Measurements from ENCODE around the gene TBX21.
"Not testable (repeated sequence)": the region's sequence is repeated elsewhere in the genome, so short reads cannot be mapped to it uniquely, and the experiment has no call there.

TBX21 gene

GRCh38 chr17:47733674-47734410, 806 bp downstream of the TBX21 start:
- DNase-seq: no peak

- no peak for DNase-seq
Observed at GRCh38 chr17:47735139-47735464, 2.1 kb downstream of the TBX21 start.

DNA sequence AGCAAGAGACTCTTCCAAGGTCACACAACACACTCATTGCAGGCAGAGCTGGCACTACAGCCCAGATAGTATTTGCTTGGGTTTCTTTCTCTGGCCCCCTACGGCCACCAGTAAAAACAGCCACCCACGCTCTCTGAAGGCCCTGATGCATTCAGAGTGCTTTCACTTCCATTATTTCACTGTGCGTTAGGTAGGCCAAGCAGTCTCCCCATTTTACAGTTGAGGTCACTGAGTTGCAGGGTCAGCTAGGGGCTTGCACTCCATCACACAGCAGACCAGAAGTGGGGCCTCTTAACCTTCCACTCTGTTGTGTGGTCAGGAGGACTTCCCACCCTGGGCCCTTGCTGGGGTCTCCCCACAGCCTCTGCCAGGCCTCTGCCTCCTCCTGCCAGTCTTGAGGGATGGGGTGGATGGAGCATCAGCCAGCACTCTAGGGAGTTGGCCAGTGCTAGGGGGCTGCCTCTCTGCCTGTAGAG, 2.5 kb downstream of the TBX21 start:
- no peak for DNase-seq

DNA sequence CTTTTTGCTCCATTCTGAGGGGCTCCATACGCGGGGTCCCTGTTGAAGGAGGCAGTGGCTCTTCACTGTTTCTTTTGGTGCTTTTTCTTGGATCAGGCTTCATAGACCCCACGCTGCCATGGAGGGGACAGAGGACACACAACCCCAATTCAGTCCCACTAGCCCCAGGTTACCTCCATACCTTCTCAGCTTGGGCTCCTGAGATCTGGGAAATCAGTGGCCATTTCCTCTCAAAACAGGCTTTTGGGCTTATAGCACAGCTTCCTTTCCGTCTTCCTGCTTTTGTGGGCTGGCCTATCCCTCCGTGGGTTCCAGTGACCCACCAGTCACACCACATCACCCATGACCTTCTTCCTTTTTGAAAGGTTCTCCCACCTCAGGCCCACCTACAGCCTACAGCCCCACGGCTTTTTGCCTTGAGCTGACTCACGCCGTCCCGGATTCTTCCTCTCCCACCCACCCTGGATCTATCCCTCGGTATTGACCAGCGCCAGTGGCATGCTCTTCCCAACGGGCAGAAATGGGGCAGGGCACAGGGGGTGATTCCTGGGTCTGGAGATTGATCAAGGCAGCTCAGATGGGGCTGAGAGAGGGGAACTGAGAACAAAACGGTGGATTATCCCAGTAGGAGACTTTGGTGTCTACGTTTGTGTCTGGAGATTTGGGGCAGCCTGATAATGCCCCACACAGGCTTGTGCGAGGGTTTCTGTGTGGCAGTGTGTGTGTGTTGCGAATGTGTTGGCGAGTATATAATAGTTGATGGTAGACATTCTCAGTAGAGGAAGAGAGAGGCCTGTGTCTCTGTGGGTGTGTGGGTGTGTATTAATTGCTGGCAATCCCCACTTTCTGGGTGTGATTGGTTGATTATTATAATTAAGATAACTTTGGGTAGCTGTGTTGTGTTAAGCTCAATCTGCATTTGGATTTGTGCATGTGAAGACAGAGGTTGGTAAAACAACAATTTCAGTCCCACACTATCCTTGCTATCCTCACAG, 3.8 kb downstream of the TBX21 start:
- DNase-seq: no peak

- DNase-seq: no peak
Observed at GRCh38 chr17:47738178-47738577, 5.1 kb downstream of the TBX21 start.

- no peak for DNase-seq
Observed at GRCh38 chr17:47739150-47739549, 6.1 kb downstream of the TBX21 start.

GRCh38 chr17:47739945-47740344, 6.9 kb downstream of the TBX21 start:
- DNase-seq: not testable (repeated sequence)

- no peak for DNase-seq
Observed at GRCh38 chr17:47741109-47741792, 8.2 kb downstream of the TBX21 start.

GRCh38 chr17:47741793-47742145, 8.7 kb downstream of the TBX21 start:
- DNase-seq: no peak

DNA sequence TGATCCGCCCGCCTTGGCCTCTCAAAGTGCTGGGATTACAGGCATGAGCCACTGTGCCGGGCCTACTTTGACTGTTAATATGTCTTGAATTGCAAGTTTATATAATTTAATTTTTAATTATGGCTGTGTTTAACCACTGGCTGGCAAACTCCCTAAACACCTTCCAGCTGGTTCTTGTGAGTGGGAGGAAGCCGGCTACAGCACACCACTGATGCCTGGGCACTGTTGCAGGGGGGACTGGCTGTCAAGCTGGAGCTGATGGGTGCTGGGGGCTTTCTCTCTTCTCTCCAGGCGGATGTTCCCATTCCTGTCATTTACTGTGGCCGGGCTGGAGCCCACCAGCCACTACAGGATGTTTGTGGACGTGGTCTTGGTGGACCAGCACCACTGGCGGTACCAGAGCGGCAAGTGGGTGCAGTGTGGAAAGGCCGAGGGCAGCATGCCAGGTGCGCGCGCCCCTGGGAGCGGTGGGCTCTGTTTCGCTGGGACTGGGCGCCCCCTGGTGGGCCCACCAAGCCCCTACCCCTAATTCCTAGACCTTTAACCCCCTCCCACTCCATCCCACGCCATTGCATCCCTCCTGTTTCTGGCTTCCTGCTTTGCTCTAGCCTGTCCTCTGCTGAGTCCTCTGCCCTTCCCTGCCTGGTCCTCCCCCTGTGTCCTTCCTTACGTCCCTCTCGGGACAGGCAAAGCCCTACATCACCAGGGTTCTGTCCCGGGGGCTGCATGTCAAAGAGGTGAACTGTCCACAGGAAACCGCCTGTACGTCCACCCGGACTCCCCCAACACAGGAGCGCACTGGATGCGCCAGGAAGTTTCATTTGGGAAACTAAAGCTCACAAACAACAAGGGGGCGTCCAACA, 9.5 kb downstream of the TBX21 start:
- DNase-seq: no peak

DNA sequence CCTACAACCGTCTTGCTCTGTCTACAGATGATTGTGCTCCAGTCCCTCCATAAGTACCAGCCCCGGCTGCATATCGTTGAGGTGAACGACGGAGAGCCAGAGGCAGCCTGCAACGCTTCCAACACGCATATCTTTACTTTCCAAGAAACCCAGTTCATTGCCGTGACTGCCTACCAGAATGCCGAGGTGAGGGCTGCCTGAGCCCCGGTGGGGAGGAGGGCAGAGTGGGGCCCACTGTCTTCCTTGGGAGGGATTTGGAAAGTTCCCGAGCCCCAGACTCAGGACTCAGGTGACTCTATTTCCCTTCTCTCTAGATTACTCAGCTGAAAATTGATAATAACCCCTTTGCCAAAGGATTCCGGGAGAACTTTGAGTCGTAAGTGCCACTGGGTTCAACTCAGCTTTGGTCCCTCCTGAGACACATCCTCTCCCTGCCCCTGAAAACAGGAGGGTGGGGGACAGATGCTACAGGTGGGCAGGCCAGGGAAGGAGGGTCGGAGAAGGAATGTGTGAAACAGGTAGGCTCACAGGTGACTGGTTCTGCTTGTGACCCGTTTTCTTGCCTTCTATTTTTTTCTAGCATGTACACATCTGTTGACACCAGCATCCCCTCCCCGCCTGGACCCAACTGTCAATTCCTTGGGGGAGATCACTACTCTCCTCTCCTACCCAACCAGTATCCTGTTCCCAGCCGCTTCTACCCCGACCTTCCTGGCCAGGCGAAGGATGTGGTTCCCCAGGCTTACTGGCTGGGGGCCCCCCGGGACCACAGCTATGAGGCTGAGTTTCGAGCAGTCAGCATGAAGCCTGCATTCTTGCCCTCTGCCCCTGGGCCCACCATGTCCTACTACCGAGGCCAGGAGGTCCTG, 11.4 kb downstream of the TBX21 start:
- DNase-seq: no peak

DNA sequence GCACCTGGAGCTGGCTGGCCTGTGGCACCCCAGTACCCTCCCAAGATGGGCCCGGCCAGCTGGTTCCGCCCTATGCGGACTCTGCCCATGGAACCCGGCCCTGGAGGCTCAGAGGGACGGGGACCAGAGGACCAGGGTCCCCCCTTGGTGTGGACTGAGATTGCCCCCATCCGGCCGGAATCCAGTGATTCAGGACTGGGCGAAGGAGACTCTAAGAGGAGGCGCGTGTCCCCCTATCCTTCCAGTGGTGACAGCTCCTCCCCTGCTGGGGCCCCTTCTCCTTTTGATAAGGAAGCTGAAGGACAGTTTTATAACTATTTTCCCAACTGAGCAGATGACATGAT, 12.0 kb downstream of the TBX21 start:
- no peak for DNase-seq

- DNase-seq: no peak
Observed at GRCh38 chr17:47751471-47751870, 18.4 kb downstream of the TBX21 start.

DNA sequence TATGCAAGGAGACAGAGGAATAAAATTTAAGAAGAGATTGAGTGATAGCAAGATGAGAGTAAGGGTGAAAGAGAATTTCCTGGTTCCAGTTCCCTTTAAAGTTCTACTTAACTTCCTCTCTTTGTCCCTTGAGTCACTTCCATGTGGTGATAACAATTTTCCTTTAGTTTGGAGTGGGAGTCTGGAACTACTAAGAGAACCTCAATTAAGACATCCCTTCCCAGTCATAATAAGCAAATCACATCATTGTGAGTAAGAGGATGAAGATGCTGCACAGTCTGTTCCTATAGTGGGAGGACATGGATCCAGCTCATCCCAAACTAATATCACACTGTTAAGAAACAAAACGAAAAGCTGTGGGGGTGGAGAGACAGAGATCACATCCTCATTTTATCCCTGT, 24.4 kb downstream of the TBX21 start:
- DNase-seq: no peak

- DNase-seq: no peak
Observed at GRCh38 chr17:47760409-47761140, 27.5 kb downstream of the TBX21 start.

DNA sequence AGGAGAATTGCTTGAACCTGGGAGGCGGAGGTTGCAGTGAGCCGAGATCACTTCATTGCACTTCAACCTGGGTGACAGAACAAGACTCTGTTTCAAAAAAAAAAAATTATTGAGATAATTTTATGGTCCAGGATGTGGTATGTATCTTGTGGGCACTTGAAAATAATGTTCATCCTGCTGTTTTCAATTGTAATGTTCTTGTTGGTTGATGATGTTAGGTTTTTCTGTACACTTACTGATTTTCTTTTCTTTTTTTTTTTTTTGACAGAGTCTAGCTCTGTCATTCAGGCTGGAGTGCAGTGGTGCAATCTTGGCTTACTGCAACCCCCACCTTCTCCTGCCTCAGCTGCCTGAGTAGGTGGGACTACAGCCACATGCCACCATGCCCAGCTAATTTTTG, 29.7 kb downstream of the TBX21 start:
- no peak for DNase-seq

DNA sequence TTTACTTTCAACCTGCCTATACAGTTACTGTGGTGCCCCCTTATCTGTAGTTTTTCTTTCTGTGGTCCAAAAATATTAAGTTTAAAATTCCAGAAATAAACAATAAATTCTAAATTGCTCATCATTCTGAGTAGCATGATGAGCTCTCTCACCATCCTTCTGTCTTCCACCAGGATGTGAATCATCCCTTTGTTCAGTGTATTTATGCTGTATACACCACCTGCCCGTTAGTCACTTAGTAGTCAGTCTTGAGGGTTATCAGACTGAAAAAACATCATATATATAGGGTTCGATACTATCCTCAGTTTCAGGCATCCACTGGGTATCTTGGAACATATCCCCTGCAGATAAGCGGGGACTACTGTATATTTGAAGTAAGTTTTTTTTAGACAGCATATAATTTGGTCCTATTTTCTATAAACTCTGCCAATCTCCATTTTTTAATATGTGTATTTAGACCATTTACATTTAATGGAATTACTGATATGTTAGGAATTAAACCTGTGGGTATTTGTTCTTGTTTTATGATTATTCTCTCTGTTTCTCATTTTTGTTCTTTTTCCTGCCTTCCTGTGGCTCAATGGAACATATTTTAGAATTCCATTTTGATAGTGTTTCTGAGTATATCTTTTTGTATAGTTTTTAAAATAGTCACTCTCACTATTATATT, 31.0 kb downstream of the TBX21 start:
- DNase-seq: no peak

DNA sequence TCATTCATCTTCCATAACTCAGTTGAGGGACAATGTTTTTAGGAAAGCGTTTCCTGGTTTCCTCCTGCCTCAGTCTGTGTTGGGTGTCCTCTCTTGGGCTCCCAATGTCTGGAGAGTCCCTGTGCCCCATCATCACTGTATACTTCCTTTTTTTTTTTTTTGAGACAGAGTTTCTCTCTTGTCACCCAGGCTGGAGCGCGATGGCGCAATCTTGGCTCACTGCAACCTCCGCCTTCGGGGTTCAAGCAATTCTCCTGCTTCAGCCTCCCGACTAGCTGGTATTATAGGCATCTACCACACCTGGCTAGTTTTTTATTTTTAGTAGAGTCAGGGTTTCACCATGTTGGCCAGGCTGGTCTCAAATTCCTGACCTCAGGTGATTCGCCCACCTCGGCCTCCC, 40.6 kb downstream of the TBX21 start:
- not testable (repeated sequence) for DNase-seq

DNA sequence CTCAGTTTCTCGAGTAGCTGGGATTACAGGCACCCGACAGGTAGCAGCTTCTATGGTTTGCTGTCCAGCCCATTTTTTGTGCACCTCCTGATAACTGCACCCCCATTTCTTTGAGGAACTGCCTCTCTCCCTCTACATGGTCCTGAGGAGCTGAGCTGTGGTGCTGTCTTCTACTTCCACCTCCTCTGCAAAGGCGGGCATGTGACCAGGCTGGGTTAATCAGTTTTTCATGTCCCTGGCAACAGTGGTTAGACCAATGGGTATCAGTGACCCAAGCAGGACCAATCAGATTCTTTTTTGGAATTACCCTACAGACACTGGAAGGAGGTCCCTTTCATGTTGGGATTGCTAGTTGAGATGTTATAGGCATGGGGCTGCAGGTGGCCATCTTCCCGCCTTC, 41.3 kb downstream of the TBX21 start:
- no peak for DNase-seq

DNA sequence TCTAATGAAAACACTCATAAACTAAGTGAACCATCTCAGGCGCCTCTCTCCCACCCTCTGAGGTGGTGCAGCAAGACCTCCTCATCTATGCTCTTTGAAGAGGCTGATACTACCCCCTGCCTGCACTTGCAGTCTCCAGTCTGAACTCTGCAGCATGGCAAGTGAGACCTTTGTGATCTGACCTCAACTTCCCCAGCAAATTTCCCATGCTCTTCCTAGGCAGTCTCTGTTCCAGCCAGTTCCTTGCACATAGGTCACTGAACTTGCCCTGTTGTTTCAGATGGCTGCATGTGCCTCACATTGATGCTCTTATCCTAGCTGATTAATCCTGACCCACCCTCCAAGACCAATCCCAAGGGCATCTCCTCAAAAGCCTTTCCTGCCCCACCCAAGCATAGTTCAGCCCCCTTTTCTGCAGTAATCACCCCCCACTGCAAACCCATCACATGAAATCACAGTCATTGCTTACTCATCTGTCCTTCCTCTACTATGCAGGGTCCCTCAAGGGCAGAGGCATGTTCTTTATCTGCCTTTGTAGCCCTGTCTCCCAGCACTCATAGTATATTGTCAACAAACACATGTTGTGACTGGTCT, 42.0 kb downstream of the TBX21 start:
- DNase-seq: no peak
